Measurements from ENCODE around the gene OLFM3. TPM values are rescaled to one million over a fixed set of nuclear protein-coding genes. Genes with fewer than 3 reads are reported as not detected.

The OLFM3 gene
- total RNA-seq, 1 donor, result not detected

DNA sequence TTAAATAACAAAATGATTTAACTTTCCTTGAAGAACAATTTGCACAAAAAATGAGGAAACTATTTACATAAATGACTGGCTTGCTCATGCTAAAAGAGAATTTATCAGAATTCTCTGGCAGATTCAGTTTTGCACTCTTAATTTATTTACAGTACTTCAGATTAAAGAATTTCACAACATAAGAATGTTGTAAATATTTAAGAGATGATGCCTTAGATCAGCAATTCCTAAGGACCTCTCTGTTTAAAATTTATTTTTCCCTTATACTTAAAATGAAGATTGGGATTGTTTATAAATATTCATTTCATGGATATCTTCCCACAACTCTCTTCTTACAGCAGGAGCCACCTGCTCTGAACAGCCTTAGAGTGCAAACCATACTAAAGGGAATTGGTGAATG lies 120.8 kb downstream of the OLFM3 start:
- H3K4me3 ChIP-seq (ENCODE audit: insufficient read depth, low read length), result no peak overlapping the region
- no peak overlapping the region for H2AFZ ChIP-seq (ENCODE audit: low read length)
- no peaks in the 10 kb centered on the region for H4K20me1 ChIP-seq (ENCODE audit: insufficient read depth, low read length)
- no peaks in the 10 kb centered on the region for H3K9me3 ChIP-seq (ENCODE audit: low read depth, low read length)
- no peak for TF ChIP-seq CTCF (IDR thresholded peaks at IDR 0.05; ENCODE audit: extremely low read depth, low read depth, low read length)
- no peak overlapping the region for H3K4me2 ChIP-seq (ENCODE audit: insufficient read depth, low read length)
- H3K27me3 ChIP-seq (ENCODE audit: insufficient read depth, low read length), result no peaks in the 10 kb centered on the region
- DNase-seq (ENCODE audit: insufficient read length, low spot score, missing footprints), result no peak
- no peaks in the 10 kb centered on the region for H3K79me2 ChIP-seq (ENCODE audit: insufficient read depth, low read length)
- H3K4me1 ChIP-seq (ENCODE audit: insufficient read depth, low read length), result no peaks in the 10 kb centered on the region
- H3K27ac ChIP-seq (ENCODE audit: low read depth, low read length), result no peak overlapping the region
- H3K36me3 ChIP-seq (ENCODE audit: insufficient read depth, low read length), result no peaks in the 10 kb centered on the region

GRCh38 chr1:101873672-101874071 lies 123.1 kb downstream of the OLFM3 start:
- Histone ChIP-seq H3K9me3 (ENCODE audit: low read depth, low read length) (no peaks in the 10 kb centered on the region), H3K27ac (ENCODE audit: low read depth, low read length) (no peak overlapping the region), H3K27me3 (ENCODE audit: insufficient read depth, low read length) (no peaks in the 10 kb centered on the region), H3K4me1 (ENCODE audit: insufficient read depth, low read length) (no peaks in the 10 kb centered on the region), H4K20me1 (ENCODE audit: insufficient read depth, low read length) (no peaks in the 10 kb centered on the region), H3K36me3 (ENCODE audit: insufficient read depth, low read length) (no peaks in the 10 kb centered on the region), H3K4me3 (ENCODE audit: insufficient read depth, low read length) (no peak overlapping the region), H2AFZ (ENCODE audit: low read length) (no peak overlapping the region), H3K4me2 (ENCODE audit: insufficient read depth, low read length) (no peak overlapping the region), H3K79me2 (ENCODE audit: insufficient read depth, low read length) (no peaks in the 10 kb centered on the region)
- DNase-seq (ENCODE audit: insufficient read length, low spot score, missing footprints), result no peak
- TF ChIP-seq CTCF (IDR thresholded peaks at IDR 0.05; ENCODE audit: extremely low read depth, low read depth, low read length), result no peak

DNA sequence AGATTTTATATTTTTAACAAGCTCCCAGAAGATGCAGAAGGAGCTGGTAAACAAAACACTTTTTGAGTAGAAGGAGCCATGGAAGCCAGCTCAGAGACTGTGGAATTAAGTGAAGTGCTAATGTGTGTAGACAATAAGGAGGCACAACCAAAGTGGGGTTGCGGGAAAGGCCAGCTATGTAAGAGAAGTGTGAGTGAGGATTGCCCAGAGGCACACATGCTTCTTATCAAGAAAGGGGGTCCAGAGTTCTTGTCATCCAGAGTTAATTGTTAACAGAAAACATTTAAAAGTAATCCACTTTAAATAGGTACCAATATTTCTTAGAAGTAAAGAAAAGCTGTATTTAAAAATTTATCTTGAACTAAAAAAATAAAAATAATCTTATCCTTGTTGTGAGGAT lies 136.8 kb downstream of the OLFM3 start:
- Histone ChIP-seq H3K9me3 (ENCODE audit: low read depth, low read length) (no peaks in the 10 kb centered on the region), H3K4me2 (ENCODE audit: insufficient read depth, low read length) (no peak overlapping the region), H4K20me1 (ENCODE audit: insufficient read depth, low read length) (no peaks in the 10 kb centered on the region), H3K79me2 (ENCODE audit: insufficient read depth, low read length) (no peaks in the 10 kb centered on the region), H3K4me3 (ENCODE audit: insufficient read depth, low read length) (no peak overlapping the region), H3K27ac (ENCODE audit: low read depth, low read length) (no peak overlapping the region), H3K36me3 (ENCODE audit: insufficient read depth, low read length) (no peaks in the 10 kb centered on the region), H2AFZ (ENCODE audit: low read length) (no peak overlapping the region), H3K27me3 (ENCODE audit: insufficient read depth, low read length) (no peaks in the 10 kb centered on the region), H3K4me1 (ENCODE audit: insufficient read depth, low read length) (no peaks in the 10 kb centered on the region)
- DNase-seq (ENCODE audit: insufficient read length, low spot score, missing footprints), result no peak
- TF ChIP-seq CTCF (IDR thresholded peaks at IDR 0.05; ENCODE audit: extremely low read depth, low read depth, low read length), result no peak

- Histone ChIP-seq H3K4me1 (ENCODE audit: insufficient read depth, low read length) (no peaks in the 10 kb centered on the region), H3K9me3 (ENCODE audit: low read depth, low read length) (no peaks in the 10 kb centered on the region), H3K27ac (ENCODE audit: low read depth, low read length) (no peak overlapping the region), H2AFZ (ENCODE audit: low read length) (no peak overlapping the region), H3K27me3 (ENCODE audit: insufficient read depth, low read length) (no peaks in the 10 kb centered on the region), H3K4me3 (ENCODE audit: insufficient read depth, low read length) (no peak overlapping the region), H3K79me2 (ENCODE audit: insufficient read depth, low read length) (no peaks in the 10 kb centered on the region), H4K20me1 (ENCODE audit: insufficient read depth, low read length) (no peaks in the 10 kb centered on the region), H3K36me3 (ENCODE audit: insufficient read depth, low read length) (no peaks in the 10 kb centered on the region), H3K4me2 (ENCODE audit: insufficient read depth, low read length) (no peak overlapping the region)
- DNase-seq (ENCODE audit: insufficient read length, low spot score, missing footprints), result no peak
- no peak for TF ChIP-seq CTCF (IDR thresholded peaks at IDR 0.05; ENCODE audit: extremely low read depth, low read depth, low read length)
Measured at GRCh38 chr1:101854271-101854670, 142.5 kb downstream of the OLFM3 start.

Data from osteoblast (primary cell).